ENCODE data around the gene PTCRA.

GRCh38 chr6:42971746-42972327 is 56.0 kb downstream of the PTCRA start:
- no peak for TF ChIP-seq CREB5 (CRISPR knock-in tag; IDR thresholded peaks at IDR 0.05; ENCODE audit: low read depth)
- TF ChIP-seq CSRNP3 (CRISPR knock-in tag; IDR thresholded peaks at IDR 0.05), result no peak
- TF ChIP-seq ZFP30 (CRISPR knock-in tag; IDR thresholded peaks at IDR 0.05), result no peak
- no peak for TF ChIP-seq PATZ1 (CRISPR knock-in tag; IDR thresholded peaks at IDR 0.05; ENCODE audit: borderline replicate concordance)
- TF ChIP-seq BACH2 (CRISPR knock-in tag; IDR thresholded peaks at IDR 0.05; ENCODE audit: borderline replicate concordance), result no peak
- TF ChIP-seq POU6F1 (CRISPR knock-in tag; IDR thresholded peaks at IDR 0.05; ENCODE audit: borderline replicate concordance, low read depth), result no peak
- no peak for TF ChIP-seq TCF4 (CRISPR knock-in tag; IDR thresholded peaks at IDR 0.05; ENCODE audit: borderline replicate concordance)
